CD4-positive, CD25-positive, alpha-beta regulatory T cell (primary cell): Measurements from ENCODE around the gene CREB5. TPM values are rescaled to one million over a fixed set of nuclear protein-coding genes. Genes with fewer than 3 reads are reported as not detected.

Experiments
- ATAC-seq, 2 donors: fragments of 150-1000 bp; cut with Tn5 transposase; one replicate each; pipeline ENCODE4 v1.10.0; 2021; ENCODE audit warnings: low read depth in 2 of 2, moderate number of reproducible peaks in 2 of 2, moderate library complexity in 1 of 2
- DNase-seq, 3 donors: peaks; one replicate each; pipeline versions ENCODE4 v3.0.0 to v3.0.0-alpha.2; 2012 to 2022; ENCODE audit warnings: mixed read lengths in 1 of 3
- H3K27ac ChIP-seq: one replicate; pipeline ENCODE4 v1.7.0; 2013; ENCODE audit warnings: mild to moderate bottlenecking, low read length; ENCODE audit not compliant: insufficient read depth, poor library complexity, severe bottlenecking
- H3K27me3 ChIP-seq: one replicate; pipeline ENCODE4 v1.7.0; 2013; ENCODE audit warnings: low read length; ENCODE audit not compliant: control insufficient read depth, insufficient read depth
- H3K36me3 ChIP-seq: one replicate; pipeline ENCODE4 v1.7.0; 2013; ENCODE audit warnings: mild to moderate bottlenecking, low read length, moderate library complexity; ENCODE audit not compliant: control insufficient read depth, insufficient read depth
- H3K4me1 ChIP-seq: 2 replicates; pipeline ENCODE4 v1.7.0; 2013; ENCODE audit warnings: mild to moderate bottlenecking, low read length; ENCODE audit not compliant: insufficient read depth, control insufficient read depth, poor library complexity, severe bottlenecking
- H3K4me3 ChIP-seq: one replicate; pipeline ENCODE4 v1.7.0; 2013; ENCODE audit warnings: low read depth, mild to moderate bottlenecking, low read length, moderate library complexity
- H3K9me3 ChIP-seq, 2 experiments: 1 replicate in 1 of 2; 2 replicates in 1 of 2; pipeline ENCODE4 v1.7.0; 2013; ENCODE audit warnings: low read length in 2 of 2, mild to moderate bottlenecking in 1 of 2, moderate library complexity in 1 of 2; ENCODE audit not compliant: control insufficient read depth in 2 of 2
- H3K27ac Mint-ChIP-seq, 3 donors: one replicate each; pipeline ENCODE4 v1.8.0; 2020 to 2022; ENCODE audit warnings: mild to moderate bottlenecking in 3 of 3, mixed read lengths in 3 of 3, moderate library complexity in 2 of 3
- H3K27me3 Mint-ChIP-seq: one replicate; pipeline ENCODE4 v1.8.0; 2022; ENCODE audit warnings: mild to moderate bottlenecking, mixed read lengths
- H3K36me3 Mint-ChIP-seq: one replicate; pipeline ENCODE4 v1.8.0; 2020; ENCODE audit warnings: mixed read lengths
- H3K4me1 Mint-ChIP-seq, 4 donors: one replicate each; pipeline ENCODE4 v1.8.0; 2020 to 2022; ENCODE audit warnings: mixed read lengths in 4 of 4, mild to moderate bottlenecking in 1 of 4
- H3K4me3 Mint-ChIP-seq, 4 donors: one replicate each; pipeline ENCODE4 v1.8.0; 2020 to 2022; ENCODE audit warnings: mild to moderate bottlenecking in 4 of 4, mixed read lengths in 4 of 4, moderate library complexity in 3 of 4
- H3K9me3 Mint-ChIP-seq, 7 donors: one replicate each; pipeline ENCODE4 v1.8.0; 2020 to 2022; ENCODE audit warnings: mixed read lengths in 7 of 7, mild to moderate bottlenecking in 3 of 7, moderate library complexity in 2 of 7
- polyA plus RNA-seq, 4 donors: library from polyadenylated mRNA; unstranded; fragments of 300-500 nt; fragmentation: Illumina TruSeq; gene quantifications; one replicate each; pipeline ENCODE4 v1.2.3, GENCODE V29; 2021
- total RNA-seq: library from RNA; stranded (reverse); gene quantifications from one replicate; pipeline ENCODE4 v1.2.3, GENCODE V29; 2022

Gene CREB5
- total and polyA plus RNA-seq, 5 donors from 2014 or later, result 1.3 TPM; not detected in 4

DNA sequence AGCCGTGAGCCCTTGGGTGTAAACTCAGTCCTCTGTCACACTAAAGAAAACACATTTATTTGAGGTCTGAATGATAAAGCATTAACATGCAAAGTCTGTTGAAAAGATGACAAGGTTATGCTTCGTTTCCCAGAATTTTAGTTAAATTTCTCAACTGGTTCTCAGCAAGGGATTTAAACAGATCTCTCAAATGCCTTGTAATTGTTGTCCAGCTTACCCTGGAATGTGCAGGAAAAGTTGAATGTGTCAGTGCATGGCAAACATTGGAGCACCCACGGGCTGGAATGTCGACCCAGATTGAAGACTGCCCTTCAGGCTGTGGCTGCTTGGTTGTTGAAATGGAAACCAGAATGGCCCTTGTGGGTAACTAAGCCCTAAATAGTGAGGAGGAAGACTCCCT is 354.0 kb downstream of the CREB5 start:
- Histone ChIP-seq H3K4me1 (no peaks in the 10 kb centered on the region), H3K4me3 (no peak overlapping the region), H3K9me3 (no peaks in the 10 kb centered on the region), H3K27ac (no peak overlapping the region), H3K27me3 (no peaks in the 10 kb centered on the region), H3K36me3 (no peaks in the 10 kb centered on the region)
- H3K36me3 Mint-ChIP-seq, result no peaks in the 10 kb centered on the region
- no peak overlapping the region for H3K27ac Mint-ChIP-seq
- H3K9me3 Mint-ChIP-seq, result peaks cover 0 to 2% (median 0%) of the 10 kb centered on the region in 7 donors
- ATAC-seq (no peak), DNase-seq (no peak)
- no peaks in the 10 kb centered on the region for H3K4me1 Mint-ChIP-seq
- H3K27me3 Mint-ChIP-seq, result peaks cover 11% of the 10 kb centered on the region
- H3K4me3 Mint-ChIP-seq, result no peak overlapping the region

DNA sequence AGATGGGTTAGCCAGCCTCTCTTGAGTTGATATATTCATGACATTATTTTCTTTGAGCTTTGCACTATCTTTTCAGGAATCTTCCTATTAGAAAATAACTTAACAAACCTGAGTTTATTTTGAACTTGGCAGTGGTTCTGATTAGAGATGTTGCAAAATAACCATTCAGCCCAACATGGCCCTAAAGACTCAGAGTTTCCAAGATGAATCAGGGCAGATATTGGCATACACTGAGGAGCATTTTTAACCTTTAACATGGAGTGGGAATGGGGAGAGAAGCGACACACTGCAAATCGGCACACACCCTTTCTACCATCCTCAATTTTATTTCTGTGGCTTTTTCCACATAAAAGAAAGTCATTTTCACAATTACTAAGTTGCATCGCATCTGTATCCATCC is 355.0 kb downstream of the CREB5 start:
- Histone ChIP-seq H3K27me3 (no peaks in the 10 kb centered on the region), H3K9me3 (no peaks in the 10 kb centered on the region), H3K4me3 (no peak overlapping the region), H3K36me3 (no peaks in the 10 kb centered on the region), H3K4me1 (no peaks in the 10 kb centered on the region), H3K27ac (no peak overlapping the region)
- Mint-ChIP-seq H3K27ac (no peak overlapping the region), H3K4me3 (no peak overlapping the region), H3K27me3 (peaks cover 11% of the 10 kb centered on the region), H3K9me3 (peaks cover 0 to 2% (median 0%) of the 10 kb centered on the region in 7 donors), H3K36me3 (no peaks in the 10 kb centered on the region), H3K4me1 (no peaks in the 10 kb centered on the region)
- ATAC-seq (no peak), DNase-seq (no peak)

DNA sequence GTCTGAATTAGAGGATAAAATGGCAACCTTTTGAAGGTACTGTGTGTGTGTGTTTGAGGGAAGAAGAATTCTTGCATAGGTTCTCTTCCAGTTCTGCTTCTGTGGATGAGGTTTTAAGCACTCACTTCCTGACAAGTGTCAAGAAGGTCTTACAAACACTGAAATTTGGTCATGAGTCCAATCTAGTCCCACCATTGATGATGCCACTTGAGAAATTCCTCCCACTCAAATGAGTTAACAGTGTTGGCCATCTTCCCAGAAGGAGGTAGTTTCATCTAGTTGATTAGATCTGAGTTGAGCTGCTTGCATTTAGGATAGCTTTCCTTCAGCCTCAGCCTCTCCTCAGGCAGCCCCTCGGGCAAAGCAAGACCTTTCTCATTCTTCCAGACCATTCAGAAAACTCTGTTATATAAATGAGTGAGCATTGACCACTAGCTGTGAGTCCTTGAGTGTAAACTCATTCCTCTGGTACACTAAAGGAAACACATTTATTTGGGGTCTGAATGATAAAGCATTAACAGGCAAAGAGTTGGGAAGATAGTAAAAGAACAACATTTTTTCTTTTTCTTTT is 356.3 kb downstream of the CREB5 start:
- H3K36me3 Mint-ChIP-seq, result no peaks in the 10 kb centered on the region
- H3K27me3 Mint-ChIP-seq, result peaks cover 7% of the 10 kb centered on the region
- Histone ChIP-seq H3K27me3 (no peaks in the 10 kb centered on the region), H3K4me1 (no peaks in the 10 kb centered on the region), H3K36me3 (no peaks in the 10 kb centered on the region), H3K4me3 (no peak overlapping the region), H3K27ac (no peak overlapping the region), H3K9me3 (no peaks in the 10 kb centered on the region)
- H3K4me1 Mint-ChIP-seq, result no peaks in the 10 kb centered on the region
- peaks cover 0 to 2% (median 0%) of the 10 kb centered on the region in 7 donors for H3K9me3 Mint-ChIP-seq
- no peak overlapping the region for H3K27ac Mint-ChIP-seq
- no peak for ATAC-seq
- no peak overlapping the region for H3K4me3 Mint-ChIP-seq
- DNase-seq, result no peak

DNA sequence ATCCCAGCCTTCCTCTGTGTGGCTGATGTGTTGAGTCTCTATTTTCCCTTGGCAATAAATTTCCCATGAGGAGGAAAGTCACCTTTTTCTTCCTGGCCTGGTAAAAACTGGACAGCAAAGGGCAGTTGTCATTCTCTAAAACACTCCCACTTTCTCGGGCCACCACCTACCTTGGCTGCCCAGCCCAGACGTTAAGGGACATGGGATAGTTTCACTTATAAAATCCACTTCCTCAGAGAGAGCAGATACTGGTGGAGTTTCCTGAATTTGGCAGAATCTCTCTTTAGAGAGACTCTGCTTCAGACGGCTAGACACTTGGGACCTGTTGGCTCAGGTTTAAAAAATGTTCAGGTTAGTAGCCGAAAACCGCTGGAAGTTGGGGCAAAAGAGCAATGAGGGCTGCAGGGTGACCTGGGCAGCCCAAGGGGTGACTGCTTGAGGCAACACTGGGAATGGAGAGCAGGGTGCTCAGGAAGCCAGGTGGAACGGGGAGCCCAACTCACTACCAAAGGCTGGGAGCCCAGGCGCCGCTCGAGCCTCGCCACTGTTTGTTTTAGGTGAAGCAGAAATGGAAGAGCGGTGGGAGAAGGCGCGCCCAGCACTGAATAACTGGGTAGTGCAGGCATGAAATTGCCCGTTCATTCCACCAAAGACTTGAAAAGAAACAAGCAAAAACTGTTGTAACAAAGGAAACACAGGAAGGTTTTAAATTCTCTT is 359.7 kb downstream of the CREB5 start:
- DNase-seq, result no peak
- H3K36me3 Mint-ChIP-seq, result no peaks in the 10 kb centered on the region
- no peaks in the 10 kb centered on the region for H3K4me1 Mint-ChIP-seq
- H3K4me1 ChIP-seq, result no peaks in the 10 kb centered on the region
- no peaks in the 10 kb centered on the region for H3K9me3 ChIP-seq
- H3K4me3 ChIP-seq, result no peak overlapping the region
- H3K27me3 Mint-ChIP-seq, result peaks cover 7% of the 10 kb centered on the region
- no peak overlapping the region for H3K4me3 Mint-ChIP-seq
- H3K9me3 Mint-ChIP-seq, result peaks cover 0 to 2% (median 0%) of the 10 kb centered on the region in 7 donors
- ATAC-seq, result no peak
- H3K27me3 ChIP-seq, result no peaks in the 10 kb centered on the region
- H3K27ac Mint-ChIP-seq, result no peak overlapping the region
- H3K36me3 ChIP-seq, result no peaks in the 10 kb centered on the region
- no peak overlapping the region for H3K27ac ChIP-seq

DNA sequence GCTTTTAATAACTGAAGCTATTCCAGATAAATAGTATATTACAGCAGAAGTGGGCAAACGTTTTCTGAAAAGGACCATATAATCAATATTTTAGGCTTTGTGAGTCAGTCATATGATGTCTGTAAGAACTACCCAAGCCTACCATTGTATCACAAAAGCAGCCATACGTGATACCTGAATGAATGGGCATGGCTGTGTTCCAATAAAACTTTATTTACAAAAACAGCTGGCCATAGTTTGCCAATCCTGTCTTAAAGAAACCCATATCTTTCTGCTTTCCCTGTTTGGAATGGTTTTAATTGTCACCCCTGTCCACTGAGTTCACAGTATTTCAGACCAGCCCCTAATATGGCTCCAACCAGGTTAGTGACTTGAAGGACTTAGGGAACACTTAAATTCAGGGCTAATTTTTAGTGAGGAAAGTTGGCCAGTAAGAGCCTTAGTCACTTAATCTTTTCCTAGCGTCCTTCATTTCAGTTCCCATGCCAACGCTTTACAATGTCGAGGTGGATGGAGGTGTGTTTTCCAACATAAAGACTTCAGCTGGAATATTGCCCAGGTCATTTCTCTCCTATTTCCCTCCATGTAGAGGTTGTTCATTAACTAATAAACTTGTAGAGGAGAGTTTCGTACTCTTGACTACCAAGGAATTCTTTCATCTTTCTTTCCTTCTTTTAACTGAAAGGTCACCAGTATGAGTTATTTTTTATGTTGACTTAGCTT is 361.3 kb downstream of the CREB5 start:
- Histone ChIP-seq H3K4me3 (no peak overlapping the region), H3K4me1 (no peaks in the 10 kb centered on the region), H3K36me3 (no peaks in the 10 kb centered on the region), H3K9me3 (no peaks in the 10 kb centered on the region), H3K27ac (no peak overlapping the region), H3K27me3 (no peaks in the 10 kb centered on the region)
- Mint-ChIP-seq H3K36me3 (no peaks in the 10 kb centered on the region), H3K4me3 (no peak overlapping the region), H3K4me1 (no peaks in the 10 kb centered on the region), H3K27me3 (no peaks in the 10 kb centered on the region), H3K9me3 (peaks cover 0 to 2% (median 0%) of the 10 kb centered on the region in 7 donors), H3K27ac (no peak overlapping the region)
- ATAC-seq (no peak), DNase-seq (no peak)

DNA sequence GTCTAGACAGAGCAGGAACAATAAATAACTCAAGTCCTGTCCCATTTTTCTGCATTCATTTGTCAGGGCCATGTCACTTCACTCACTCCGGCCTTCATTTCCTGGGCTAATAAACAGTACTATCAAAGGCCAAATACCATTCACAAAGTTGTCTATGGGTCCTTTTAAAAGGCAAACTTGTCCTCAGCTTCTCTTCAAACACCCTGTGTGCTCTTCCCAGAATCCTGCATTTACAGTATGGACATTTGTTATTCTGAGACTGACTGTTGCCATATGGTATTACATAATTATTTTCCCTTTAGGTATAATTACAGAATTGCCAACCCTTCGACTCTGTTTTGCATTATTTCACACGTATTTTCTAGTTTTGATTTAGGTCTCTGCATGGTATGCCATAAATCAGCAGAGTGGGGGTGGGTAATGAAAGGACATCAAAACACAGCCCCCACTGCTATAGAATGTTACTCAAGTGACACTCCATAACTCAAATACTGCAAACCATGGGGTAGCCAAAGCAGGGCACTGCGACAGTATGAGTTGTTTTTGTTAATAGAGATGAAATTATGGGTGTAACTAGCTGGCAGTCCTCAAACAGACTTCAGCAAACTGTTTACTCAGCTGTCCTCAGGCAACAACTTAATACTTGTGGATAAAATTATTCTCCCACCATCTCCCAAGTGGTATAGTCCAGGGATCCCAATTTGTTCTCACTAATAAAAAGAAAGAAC is 362.1 kb downstream of the CREB5 start:
- peaks cover 0 to 2% (median 0%) of the 10 kb centered on the region in 7 donors for H3K9me3 Mint-ChIP-seq
- no peak overlapping the region for H3K4me3 Mint-ChIP-seq
- H3K27ac Mint-ChIP-seq, result no peak overlapping the region
- H3K27ac ChIP-seq, result no peak overlapping the region
- H3K36me3 Mint-ChIP-seq, result no peaks in the 10 kb centered on the region
- H3K9me3 ChIP-seq, result no peaks in the 10 kb centered on the region
- H3K27me3 Mint-ChIP-seq, result peaks cover 7% of the 10 kb centered on the region
- H3K36me3 ChIP-seq, result no peaks in the 10 kb centered on the region
- no peak overlapping the region for H3K4me3 ChIP-seq
- H3K4me1 Mint-ChIP-seq, result no peaks in the 10 kb centered on the region
- no peak for ATAC-seq
- DNase-seq, result no peak
- H3K27me3 ChIP-seq, result peaks cover under 1% of the 10 kb centered on the region
- no peaks in the 10 kb centered on the region for H3K4me1 ChIP-seq

DNA sequence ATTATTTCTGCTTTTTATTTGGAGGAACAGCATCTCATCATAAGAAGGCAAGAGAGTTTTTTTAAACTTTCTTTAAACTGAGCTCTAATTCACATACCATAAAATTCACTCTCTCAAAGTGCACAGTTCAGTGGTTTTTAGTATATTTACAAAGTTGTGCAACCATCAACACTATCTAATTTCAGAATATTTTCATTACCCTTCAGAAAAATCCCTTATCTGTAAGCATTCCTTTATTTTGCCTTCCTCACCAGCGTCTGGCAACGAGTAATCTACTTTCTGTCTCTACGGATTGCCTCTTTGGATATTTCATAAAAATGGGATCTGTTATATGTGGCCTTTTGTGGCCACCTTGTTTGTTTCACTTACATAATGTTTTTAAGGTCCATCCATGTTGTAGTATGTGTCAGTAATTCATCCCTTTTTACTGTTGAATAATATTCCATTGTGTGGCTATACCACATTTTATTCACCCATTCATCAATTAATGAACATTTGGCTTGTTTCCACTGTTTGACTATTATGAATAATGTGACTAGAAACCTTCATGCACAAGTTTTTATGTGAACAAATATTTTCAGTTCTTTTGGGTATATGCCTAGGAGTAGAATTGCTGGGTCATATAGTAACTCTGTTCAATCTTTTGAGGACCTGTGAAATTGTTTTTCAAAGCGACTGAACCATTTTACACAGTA is 364.3 kb downstream of the CREB5 start:
- H3K27me3 Mint-ChIP-seq, result peaks cover 7% of the 10 kb centered on the region
- H3K4me1 ChIP-seq, result no peaks in the 10 kb centered on the region
- ATAC-seq (no peak), DNase-seq (no peak)
- no peak overlapping the region for H3K27ac ChIP-seq
- no peaks in the 10 kb centered on the region for H3K9me3 ChIP-seq
- H3K36me3 Mint-ChIP-seq, result no peaks in the 10 kb centered on the region
- H3K4me1 Mint-ChIP-seq, result no peaks in the 10 kb centered on the region
- H3K4me3 Mint-ChIP-seq, result no peak overlapping the region
- no peak overlapping the region for H3K4me3 ChIP-seq
- no peak overlapping the region for H3K27ac Mint-ChIP-seq
- no peaks in the 10 kb centered on the region for H3K36me3 ChIP-seq
- H3K27me3 ChIP-seq, result peaks cover 3% of the 10 kb centered on the region
- no peaks in the 10 kb centered on the region for H3K9me3 Mint-ChIP-seq
